Measurements from ENCODE around the gene CYP3A5. TPM values are rescaled to one million over a fixed set of nuclear protein-coding genes. Genes with fewer than 3 reads are reported as not detected.
"Not testable (repeated sequence)": the region's sequence is repeated elsewhere in the genome, so short reads cannot be mapped to it uniquely, and the experiment has no call there.

Gene CYP3A5
- total RNA-seq (ENCODE audit: unreplicated experiment): 0.69 TPM
- long read RNA-seq: 0 reads

DNA sequence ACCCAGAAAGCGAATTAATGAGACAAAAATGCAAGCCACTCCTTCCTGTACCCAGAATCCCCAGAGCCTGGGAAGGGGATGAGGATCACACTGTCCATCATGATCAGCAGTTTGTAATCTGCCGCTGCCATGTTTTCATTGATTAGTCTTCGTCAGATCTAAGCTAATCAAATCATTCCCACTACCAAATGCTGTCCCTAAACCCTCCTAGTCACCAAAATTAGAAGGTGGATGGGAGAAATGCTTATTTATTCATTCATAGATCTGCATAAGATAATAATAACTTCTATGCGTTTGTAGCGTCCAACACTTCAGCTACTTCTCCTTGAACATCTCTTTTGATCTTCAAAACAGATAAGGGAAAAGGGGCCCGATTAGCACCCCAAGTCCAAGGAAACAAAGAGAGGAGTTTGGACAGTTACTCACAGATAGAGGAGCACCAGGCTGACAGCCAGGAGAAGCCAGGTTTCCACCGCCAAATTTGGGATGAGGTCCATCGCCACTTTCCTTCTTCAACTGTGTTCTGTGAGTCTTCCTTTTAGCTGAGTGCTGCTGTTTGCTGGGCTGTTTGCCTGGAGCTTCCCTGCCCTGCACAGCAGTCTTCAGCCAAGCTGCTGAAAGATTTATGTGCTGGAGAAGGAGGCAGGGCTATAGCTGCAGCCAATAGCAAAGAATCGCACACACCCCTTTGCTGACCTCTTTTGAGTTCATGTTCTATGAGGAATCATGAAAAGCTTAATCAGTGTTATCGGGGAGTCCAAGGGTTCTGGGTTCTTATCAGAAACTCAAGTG is at the start of gene CYP3A5:
TSS of gene CYP3A5 (minus strand) at position 597 of the 792 bp plus-strand sequence. CDS start at position 497, 100 bp downstream.
- peaks cover 15% of the 10 kb centered on the region for H3K36me3 Mint-ChIP-seq (ENCODE audit: low read depth, unreplicated experiment)
- H3K4me1 Mint-ChIP-seq (ENCODE audit: unreplicated experiment): peaks cover 9% of the 10 kb centered on the region
- no peak for DNase-seq (ENCODE audit: low spot score)
- no peaks in the 10 kb centered on the region for H3K9me3 Mint-ChIP-seq (ENCODE audit: unreplicated experiment)
- TF ChIP-seq, protein P1, sequence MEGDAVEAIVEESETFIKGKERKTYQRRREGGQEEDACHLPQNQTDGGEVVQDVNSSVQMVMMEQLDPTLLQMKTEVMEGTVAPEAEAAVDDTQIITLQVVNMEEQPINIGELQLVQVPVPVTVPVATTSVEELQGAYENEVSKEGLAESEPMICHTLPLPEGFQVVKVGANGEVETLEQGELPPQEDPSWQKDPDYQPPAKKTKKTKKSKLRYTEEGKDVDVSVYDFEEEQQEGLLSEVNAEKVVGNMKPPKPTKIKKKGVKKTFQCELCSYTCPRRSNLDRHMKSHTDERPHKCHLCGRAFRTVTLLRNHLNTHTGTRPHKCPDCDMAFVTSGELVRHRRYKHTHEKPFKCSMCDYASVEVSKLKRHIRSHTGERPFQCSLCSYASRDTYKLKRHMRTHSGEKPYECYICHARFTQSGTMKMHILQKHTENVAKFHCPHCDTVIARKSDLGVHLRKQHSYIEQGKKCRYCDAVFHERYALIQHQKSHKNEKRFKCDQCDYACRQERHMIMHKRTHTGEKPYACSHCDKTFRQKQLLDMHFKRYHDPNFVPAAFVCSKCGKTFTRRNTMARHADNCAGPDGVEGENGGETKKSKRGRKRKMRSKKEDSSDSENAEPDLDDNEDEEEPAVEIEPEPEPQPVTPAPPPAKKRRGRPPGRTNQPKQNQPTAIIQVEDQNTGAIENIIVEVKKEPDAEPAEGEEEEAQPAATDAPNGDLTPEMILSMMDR (IDR thresholded peaks at IDR 0.05; ENCODE audit: unreplicated experiment): no peak
- peaks cover 4% of the 10 kb centered on the region for H3K27me3 Mint-ChIP-seq (ENCODE audit: unreplicated experiment)
- peak within 1 kb of the TSS; percentile 4 for H3K27ac Mint-ChIP-seq (ENCODE audit: unreplicated experiment)
- H3K4me3 Mint-ChIP-seq (ENCODE audit: unreplicated experiment): no peak within 1 kb of the TSS

DNA sequence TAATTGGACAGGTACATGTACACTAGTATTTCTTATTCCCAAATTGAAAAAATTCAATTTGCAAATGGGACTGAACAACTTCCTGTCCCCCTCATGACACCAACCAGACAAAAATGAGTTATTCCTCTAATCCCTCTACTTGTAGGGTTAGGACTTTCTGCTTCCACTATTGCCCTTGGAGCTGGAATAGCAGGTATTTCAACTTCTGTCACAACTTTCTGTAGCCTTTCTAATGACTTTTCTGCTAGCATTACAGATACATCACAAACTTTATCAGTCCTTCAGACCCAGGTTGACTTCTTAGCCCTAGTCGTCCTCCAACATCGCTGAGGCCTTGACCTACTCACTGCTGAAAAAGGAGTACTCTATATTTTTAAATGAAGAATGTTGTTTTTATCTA is 48.8 kb upstream of the CYP3A5 start:
- no peaks in the 10 kb centered on the region for H3K9me3 Mint-ChIP-seq (ENCODE audit: unreplicated experiment)
- no peaks in the 10 kb centered on the region for H3K27me3 Mint-ChIP-seq (ENCODE audit: unreplicated experiment)
- H3K27ac Mint-ChIP-seq (ENCODE audit: unreplicated experiment): no peak overlapping the region
- peaks cover 3% of the 10 kb centered on the region for H3K36me3 Mint-ChIP-seq (ENCODE audit: low read depth, unreplicated experiment)
- DNase-seq (ENCODE audit: low spot score): no peak
- H3K4me3 Mint-ChIP-seq (ENCODE audit: unreplicated experiment): no peak overlapping the region
- TF ChIP-seq, protein P1 (IDR thresholded peaks at IDR 0.05; ENCODE audit: unreplicated experiment): no peak
- H3K4me1 Mint-ChIP-seq (ENCODE audit: unreplicated experiment): peaks cover 1% of the 10 kb centered on the region

DNA sequence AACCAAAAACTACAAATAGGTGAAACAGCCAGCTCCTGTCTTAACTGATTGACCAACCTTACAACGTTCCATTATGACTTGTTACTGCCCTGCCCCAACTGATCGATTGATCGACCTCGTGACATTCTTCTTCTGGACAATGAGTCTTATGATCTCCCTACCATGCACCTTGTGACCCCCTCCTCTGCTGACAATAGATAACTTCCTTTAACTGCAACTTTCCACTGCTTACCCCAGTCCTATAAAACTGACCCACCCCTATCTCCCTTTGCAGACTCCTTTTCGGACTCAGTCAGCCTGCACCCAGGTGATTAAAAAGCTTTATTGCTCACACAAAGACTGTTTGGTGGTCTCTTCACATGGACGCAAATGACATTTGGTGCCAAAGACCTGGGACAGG is 43.4 kb upstream of the CYP3A5 start:
- not testable (repeated sequence) for H3K27ac Mint-ChIP-seq (ENCODE audit: unreplicated experiment); H3K9me3 Mint-ChIP-seq (ENCODE audit: unreplicated experiment); H3K27me3 Mint-ChIP-seq (ENCODE audit: unreplicated experiment); DNase-seq (ENCODE audit: low spot score); H3K36me3 Mint-ChIP-seq (ENCODE audit: low read depth, unreplicated experiment); H3K4me3 Mint-ChIP-seq (ENCODE audit: unreplicated experiment); H3K4me1 Mint-ChIP-seq (ENCODE audit: unreplicated experiment)

DNA sequence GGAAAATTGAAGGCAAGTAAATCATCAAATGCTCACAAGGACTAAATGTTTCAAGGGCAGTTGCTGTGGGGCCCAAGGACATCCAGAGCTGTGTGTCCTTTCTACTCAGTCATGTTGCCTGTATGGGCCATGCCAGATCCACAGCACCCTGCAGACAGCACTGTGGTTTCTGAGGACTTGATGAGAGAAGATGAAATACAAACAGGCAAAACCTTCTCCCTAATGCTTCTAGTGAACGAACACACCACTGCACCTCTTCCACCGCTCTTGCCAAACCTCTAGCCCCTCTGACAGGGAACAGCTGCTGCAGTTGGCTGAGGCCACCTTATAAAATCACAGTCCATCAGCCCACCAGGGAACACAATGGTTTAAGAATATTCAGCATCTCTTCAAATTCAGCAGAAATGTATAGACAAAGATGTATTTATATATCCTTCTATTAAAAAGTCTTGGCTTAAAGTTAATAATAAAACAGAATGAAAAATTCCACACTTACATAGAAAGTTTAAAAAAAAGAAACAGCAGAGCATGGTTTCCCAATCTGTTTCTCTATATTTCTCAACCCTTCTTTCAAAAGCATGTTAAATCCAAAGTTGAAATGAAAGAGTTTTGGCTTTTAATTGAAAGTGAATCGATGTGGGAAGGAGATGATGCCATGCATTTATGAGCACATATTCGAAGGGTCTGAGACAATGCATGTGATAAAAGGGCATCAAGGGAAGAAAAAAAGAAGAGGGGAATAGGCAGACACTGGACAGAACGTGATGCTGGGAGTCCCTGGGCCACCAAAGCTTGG is 41.2 kb upstream of the CYP3A5 start:
- Mint-ChIP-seq H3K9me3 (ENCODE audit: unreplicated experiment) (no peaks in the 10 kb centered on the region), H3K4me3 (ENCODE audit: unreplicated experiment) (no peak overlapping the region), H3K27ac (ENCODE audit: unreplicated experiment) (no peak overlapping the region), H3K27me3 (ENCODE audit: unreplicated experiment) (no peaks in the 10 kb centered on the region), H3K4me1 (ENCODE audit: unreplicated experiment) (no peaks in the 10 kb centered on the region), H3K36me3 (ENCODE audit: low read depth, unreplicated experiment) (no peaks in the 10 kb centered on the region)
- TF ChIP-seq, protein P1 (IDR thresholded peaks at IDR 0.05; ENCODE audit: unreplicated experiment): no peak
- DNase-seq (ENCODE audit: low spot score): no peak

DNA sequence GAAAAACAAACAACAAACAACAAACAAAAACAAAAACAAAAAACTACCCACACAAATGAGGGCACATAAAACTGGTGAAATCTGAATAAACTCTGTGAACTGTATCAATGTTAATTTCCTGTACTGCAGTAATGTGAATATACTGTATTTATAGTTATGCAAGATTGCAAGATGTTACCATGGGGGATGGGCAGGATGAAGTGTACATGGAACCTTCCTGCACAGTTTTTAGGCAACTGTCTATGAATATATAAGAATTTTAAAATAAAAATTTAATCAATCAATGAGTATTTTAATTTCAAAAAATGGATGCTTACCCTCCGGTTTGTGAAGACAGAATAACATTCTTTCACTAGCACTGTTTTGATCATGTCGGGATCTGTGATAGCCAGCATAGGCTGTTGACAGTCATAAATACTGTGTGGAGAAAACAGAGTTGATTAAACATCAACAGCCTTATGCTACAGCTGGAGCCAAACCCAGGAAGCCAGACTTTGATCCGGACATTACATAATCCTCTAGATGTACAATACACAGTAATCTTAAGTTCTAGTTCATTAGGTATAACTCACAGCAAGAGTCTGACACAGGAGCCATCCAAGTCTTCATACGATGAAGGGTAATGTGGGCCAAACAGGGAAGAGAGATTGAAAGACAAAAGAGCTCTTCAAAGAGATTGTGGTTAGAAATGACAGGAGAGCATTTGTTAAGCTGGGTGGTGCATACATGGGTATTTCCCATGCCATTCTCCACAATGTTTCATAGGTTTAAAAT is 40.4 kb upstream of the CYP3A5 start:
- peaks cover 2% of the 10 kb centered on the region for H3K27me3 Mint-ChIP-seq (ENCODE audit: unreplicated experiment)
- H3K9me3 Mint-ChIP-seq (ENCODE audit: unreplicated experiment): peaks cover 5% of the 10 kb centered on the region
- DNase-seq (ENCODE audit: low spot score): no peak
- no peak overlapping the region for H3K27ac Mint-ChIP-seq (ENCODE audit: unreplicated experiment)
- H3K4me1 Mint-ChIP-seq (ENCODE audit: unreplicated experiment): no peaks in the 10 kb centered on the region
- peaks cover 6% of the 10 kb centered on the region for H3K36me3 Mint-ChIP-seq (ENCODE audit: low read depth, unreplicated experiment)
- no peak overlapping the region for H3K4me3 Mint-ChIP-seq (ENCODE audit: unreplicated experiment)
- TF ChIP-seq, protein P1 (IDR thresholded peaks at IDR 0.05; ENCODE audit: unreplicated experiment): no peak
